Activated CD8-positive, alpha-beta memory T cell treated with anti-CD3 and anti-CD28 coated beads for 4 hours (primary cell): ENCODE measurements around the gene ARHGAP15.

Source experiments
- DNase-seq, 2 donors: peaks; one replicate each; pipeline ENCODE4 v3.0.0-alpha.2; 2020; ENCODE audit warnings: low read depth in 2 of 2

Gene ARHGAP15

DNA sequence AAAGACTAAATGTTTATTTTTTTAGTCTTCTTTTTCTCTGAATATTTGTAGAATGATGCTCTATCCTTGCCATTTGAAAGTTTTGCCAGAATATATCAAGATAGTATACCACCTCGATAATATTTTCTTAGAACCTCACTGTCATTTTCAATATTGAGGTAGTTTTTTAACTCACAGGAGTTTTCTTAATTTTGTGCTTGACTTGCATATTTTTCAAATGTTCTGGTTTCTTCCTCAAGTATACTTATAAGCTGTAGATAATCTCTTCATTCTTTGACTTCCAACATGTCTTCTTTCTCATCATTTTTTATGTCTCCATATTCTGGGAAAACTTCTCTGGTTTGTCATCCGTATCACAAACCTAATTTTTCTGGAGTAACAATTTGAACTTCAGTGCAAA, 559.6 kb downstream of the ARHGAP15 start:
- DNase-seq: no peak

DNA sequence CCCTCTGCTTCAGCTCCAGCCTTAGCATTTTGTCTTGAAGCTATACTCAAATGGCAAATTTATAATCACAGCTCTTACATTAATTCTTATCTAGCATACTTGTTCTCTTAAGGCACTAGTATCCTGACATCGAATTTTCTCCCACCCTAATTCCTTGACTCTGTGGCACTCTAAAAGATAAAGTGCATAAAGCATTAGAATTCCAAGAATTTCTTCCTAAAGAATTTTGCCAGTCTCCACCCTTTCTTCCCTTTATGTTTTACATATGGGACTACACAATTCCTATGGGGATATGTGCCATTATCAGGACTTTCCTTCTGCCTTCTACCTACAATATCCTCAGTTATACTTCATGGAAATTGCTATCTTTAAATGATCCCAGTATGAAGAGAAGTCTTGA, 560.3 kb downstream of the ARHGAP15 start:
- DNase-seq: no peak

GRCh38 chr2:143690235-143690634, 561.0 kb downstream of the ARHGAP15 start:
- no peak for DNase-seq

GRCh38 chr2:143691121-143691520, 561.9 kb downstream of the ARHGAP15 start:
- no peak for DNase-seq

- DNase-seq: no peak
Observed at GRCh38 chr2:143692162-143692561, 562.9 kb downstream of the ARHGAP15 start.

- no peak for DNase-seq
Observed at GRCh38 chr2:143692967-143693366, 563.7 kb downstream of the ARHGAP15 start.

- no peak for DNase-seq
Observed at GRCh38 chr2:143694335-143694734, 565.1 kb downstream of the ARHGAP15 start.

DNA sequence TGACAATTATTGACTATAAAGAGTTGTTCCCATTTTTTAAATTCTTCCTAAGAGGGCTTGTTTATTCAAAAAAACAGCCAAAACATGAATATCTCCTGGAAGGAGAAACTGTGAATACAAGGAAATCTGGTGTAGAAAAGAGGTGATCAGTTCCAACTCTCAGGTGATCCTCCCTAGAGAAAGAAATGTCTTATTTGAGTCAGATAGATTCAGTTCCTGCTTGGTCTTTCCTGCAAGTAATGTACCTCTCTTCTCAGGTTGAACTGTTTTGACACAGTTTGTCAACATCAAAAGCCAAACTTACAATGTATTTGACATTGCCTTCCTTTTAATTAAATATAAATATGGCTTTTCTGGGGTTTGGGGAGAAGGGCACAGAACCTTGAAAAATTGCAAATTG, 567.4 kb downstream of the ARHGAP15 start:
- no peak for DNase-seq

DNA sequence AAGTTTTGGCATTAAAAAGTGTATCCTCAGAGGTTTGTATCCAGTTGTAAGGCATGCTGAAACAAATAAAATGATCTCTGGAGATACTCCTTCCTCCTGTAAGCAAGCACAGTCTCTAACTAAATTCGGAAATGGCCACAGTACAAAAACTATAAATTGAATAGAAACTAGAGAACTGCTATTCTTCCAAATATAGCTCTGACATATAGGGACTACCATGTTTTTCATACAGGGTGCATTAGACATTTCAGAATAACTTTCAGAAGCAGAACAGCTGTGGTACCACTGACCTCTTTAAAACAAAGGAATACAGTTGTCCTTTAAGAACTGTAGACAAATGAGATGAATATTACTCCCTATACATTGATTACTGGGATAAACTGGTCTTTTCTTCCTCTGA, 568.5 kb downstream of the ARHGAP15 start:
- no peak for DNase-seq

DNA sequence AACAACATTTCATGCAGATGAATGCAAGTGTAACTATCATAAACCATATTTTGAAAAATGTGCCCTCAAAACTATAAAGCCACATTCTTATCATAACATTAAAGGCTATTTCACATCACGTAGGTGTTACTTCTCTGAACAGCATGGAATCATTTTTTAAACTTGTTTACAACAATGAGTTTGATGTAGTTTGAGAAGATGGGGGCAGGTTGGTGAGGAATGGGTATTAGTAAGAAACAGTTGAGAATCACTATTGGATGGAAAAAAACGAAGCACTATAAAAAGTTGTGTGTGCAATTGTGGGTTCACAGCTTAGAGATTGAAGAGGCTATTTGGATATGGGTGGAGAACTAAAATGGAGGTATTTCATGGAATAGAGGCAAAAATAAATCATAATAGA, 569.1 kb downstream of the ARHGAP15 start:
- no peak for DNase-seq

GRCh38 chr2:143698888-143699570, 569.8 kb downstream of the ARHGAP15 start:
- DNase-seq: no peak

DNA sequence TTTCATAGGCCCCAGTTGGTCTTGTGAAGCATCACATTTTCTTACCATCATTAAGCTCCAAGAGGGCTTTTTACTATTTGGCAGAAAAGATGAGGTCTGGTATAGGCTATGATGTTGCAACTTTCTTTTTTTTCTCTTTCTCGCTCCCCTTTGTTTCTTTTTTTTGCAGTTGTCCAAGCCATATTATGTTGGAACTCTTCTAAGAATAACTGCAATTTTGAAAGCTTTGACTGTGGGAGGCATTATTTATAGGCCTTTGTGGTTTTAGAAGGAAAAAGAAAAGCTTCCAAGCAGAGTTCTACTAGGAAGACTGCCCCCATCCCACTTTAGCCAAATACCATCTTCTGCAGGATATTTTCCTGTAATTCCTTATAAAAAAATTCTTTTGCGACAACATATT, 571.6 kb downstream of the ARHGAP15 start:
- no peak for DNase-seq

DNA sequence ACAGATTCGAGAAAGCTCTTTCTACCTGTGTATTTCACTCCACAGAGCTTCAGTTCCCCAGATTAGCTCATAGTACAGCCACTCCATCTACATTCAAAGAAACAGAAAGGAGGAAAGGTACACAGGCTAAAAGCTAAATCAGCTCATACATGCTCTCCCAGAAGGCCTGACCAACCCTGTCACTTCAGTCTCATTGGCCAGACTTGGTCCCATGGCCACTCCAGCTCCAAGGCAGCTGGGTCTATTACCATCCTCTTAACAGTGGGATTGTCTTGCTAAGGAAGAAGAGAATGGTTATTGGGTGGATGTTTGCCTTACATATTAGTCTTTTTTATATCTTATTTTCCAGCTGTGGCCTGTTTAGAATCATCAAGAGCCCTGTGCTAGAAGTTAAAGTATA, 572.6 kb downstream of the ARHGAP15 start:
- DNase-seq: no peak

DNA sequence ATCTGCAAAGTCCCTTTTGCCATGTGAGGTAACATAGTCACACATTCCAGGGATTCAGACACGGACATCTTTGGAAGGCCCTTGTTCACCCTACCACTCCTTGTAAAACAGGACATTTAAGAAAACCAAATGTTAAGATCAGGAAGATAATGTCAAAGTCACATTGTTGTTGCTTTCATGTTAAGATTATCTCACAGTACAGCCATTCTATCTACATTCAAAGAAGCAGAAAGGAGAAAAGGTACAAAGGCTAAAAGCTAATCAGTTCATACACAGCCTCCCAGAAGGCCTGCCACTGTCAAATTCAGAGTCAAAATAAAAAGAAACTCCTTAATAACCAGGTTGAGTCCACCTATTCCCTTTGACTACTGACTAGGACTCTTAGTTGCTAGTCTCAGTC, 573.7 kb downstream of the ARHGAP15 start:
- DNase-seq: no peak

- no peak for DNase-seq
Observed at GRCh38 chr2:143704451-143705106, 575.4 kb downstream of the ARHGAP15 start.

GRCh38 chr2:143705108-143705707, 576.0 kb downstream of the ARHGAP15 start:
- no peak for DNase-seq

DNA sequence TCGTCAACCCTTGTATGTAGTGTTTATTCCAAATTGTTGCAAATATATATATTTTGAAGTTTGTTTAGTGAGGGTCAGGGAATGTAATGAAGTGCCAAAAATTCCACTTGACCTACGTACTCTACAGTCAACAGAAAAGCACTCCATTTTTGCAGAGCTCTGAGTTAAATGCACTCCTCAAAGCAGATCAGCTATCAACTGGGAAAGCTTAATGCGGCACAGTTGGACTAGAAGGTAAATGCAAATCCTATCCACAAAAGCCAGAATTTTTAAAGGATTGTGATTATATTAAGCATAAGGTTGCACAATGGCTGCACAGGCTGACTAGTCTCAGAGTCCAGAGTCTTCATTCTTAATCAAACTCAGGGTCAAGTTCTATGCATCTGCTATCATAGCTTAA, 577.1 kb downstream of the ARHGAP15 start:
- no peak for DNase-seq

- no peak for DNase-seq
Observed at GRCh38 chr2:143708682-143709081, 579.5 kb downstream of the ARHGAP15 start.

DNA sequence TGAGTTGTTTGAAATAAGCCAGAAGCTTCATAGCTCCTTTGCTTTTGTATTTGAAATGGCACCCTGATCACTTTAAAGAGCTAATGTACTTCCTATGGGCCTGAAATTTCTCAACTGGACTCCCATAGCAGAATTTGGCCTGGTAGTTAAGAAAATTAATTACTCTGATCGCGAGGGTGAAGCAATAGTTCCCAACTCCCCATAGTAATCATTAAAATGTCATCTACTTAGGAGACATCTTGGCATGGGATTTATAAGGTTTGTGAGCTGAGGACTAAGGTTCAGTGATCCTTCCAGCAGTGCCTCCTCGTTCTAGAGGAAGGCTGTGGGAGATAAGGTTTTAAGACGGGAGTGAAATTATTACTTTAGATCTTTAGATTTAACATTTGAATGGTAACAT, 581.0 kb downstream of the ARHGAP15 start:
- no peak for DNase-seq

GRCh38 chr2:143710879-143711278, 581.7 kb downstream of the ARHGAP15 start:
- DNase-seq: no peak

- DNase-seq: no peak
Observed at GRCh38 chr2:143716522-143716921, 587.3 kb downstream of the ARHGAP15 start.

DNA sequence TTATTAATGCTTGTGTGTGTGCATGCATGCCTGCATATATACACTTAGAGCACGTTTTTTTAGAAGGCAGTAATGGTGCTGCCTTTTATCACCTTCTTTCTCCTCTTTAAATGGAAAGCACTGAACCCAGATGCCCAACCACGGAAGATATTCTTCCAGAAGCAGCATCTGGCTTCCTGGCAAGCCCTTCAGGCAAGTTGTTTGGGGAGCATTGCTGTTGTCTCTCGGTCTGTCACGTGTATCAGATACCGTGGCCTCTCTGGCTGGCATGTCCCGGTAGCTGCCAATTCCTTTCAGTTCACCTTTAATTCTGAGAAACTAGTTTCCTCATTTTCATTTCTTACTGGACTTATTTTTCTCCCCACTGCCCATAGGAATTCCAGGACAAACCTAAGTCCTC, 587.8 kb downstream of the ARHGAP15 start:
- DNase-seq: no peak

DNA sequence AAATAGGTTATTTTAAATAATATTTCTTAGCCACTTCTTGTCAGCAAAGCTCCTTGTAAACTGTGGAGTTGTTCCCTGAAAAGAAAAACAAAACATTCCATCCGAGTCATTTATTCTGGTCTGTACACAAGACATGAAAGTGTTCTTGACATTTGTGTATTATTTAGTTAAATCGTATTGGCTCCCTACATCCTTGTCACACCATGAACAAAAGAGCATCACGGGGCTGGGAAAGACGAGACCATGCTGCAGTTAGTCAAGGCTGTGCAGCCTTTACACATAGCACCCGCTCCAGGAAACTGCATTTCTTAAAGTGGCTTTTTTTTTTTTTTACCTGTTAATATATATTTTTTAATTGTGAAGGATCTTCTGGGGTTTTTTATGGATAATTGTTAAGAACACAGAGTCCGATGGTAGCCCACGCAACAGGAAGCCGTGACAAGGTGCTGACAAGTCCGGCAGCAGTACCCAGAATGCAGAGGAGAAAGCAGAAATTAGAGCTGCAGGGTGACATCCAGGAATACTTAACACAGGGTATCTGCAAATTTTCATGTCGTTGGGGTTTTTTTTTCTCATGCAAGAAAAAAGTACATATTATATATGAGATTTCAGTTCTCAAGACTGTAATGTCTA, 588.4 kb downstream of the ARHGAP15 start:
- no peak for DNase-seq
